HCT116 (cell line): ENCODE data around the gene TPO. TPM values are rescaled to one million over a fixed set of nuclear protein-coding genes. Genes with fewer than 3 reads are reported as not detected.

Source experiments
- ATAC-seq: fragments of 200-7000 bp; cut with Tn5 transposase; 2 replicates; pipeline ENCODE4 v1.9.1; 2020; ENCODE audit warnings: mild to moderate bottlenecking, moderate library complexity
- BruUV-seq: library from RNA; stranded (reverse); fragments of 400-500 nt; replicated peaks from 2 replicates; lab custom pipeline; 2021; lab: Mats Ljungman, UMichigan
- CTCF ChIA-PET: fragments of 300-600 bp; sonication (Branson Sonifier 250); formaldehyde crosslinking; loops from one replicate; lab custom pipeline; 2021; ENCODE audit warnings: antibody characterized with exemption; lab: Charles Lee
- POLR2A ChIA-PET: fragments of 300-600, 350-600 bp; sonication (Branson Sonifier 250); formaldehyde crosslinking; loops from one replicate; lab custom pipeline; 2021; ENCODE audit warnings: antibody characterized with exemption; lab: Charles Lee
- RAD21 ChIA-PET, 2 experiments: fragments of 300-600 bp; sonication (Branson Sonifier 250); formaldehyde crosslinking; loops; one replicate each; lab custom pipeline; 2023; ENCODE audit warnings: low total read pairs in 2 of 2; ENCODE audit not compliant: uncharacterized antibody in 2 of 2, unreplicated experiment in 2 of 2, low non-redundant PET in 1 of 2; lab: Charles Lee
- DNase-seq: peaks from one replicate; pipeline ENCODE4 v3.0.0-alpha.2; 2010; ENCODE audit warnings: low read depth, low spot score
- H2AFZ ChIP-seq: fragments of 200-600 bp; shearing (Covaris generic), sonication (generic); 2 replicates; pipeline ENCODE4 v1.6.1; 2017; ENCODE audit warnings: low read depth, mixed run types, mixed read lengths, antibody characterized with exemption, low read length; ENCODE audit not compliant: poor library complexity, severe bottlenecking
- H3K27ac ChIP-seq: 2 replicates; pipeline ENCODE4 v1.5.1; 2012; ENCODE audit warnings: low read depth, low read length
- H3K27me3 ChIP-seq: fragments of 200-600 bp; sonication (generic); 2 replicates; pipeline ENCODE4 v1.6.1; 2016; ENCODE audit warnings: mixed run types, low read length, mixed read lengths; ENCODE audit not compliant: insufficient read depth
- H3K36me3 ChIP-seq, 2 experiments: fragments of 200-500 bp in 1 of 2; fragments of 200-600 bp in 1 of 2; sonication (Bioruptor generic) in 1 of 2; sonication (generic) in 1 of 2; 2 replicates each; pipeline versions ENCODE4 v1.5.1 to v1.6.1; 2014 to 2016; ENCODE audit warnings: low read length in 2 of 2, inconsistent platforms in 1 of 2, mixed read lengths in 1 of 2, mixed run types in 1 of 2; ENCODE audit not compliant: insufficient read depth in 2 of 2, control insufficient read depth in 1 of 2
- H3K4me1 ChIP-seq, 2 experiments: fragments of 200-600 bp in 1 of 2; sonication (generic) in 1 of 2; 2 replicates each; pipeline versions ENCODE4 v1.5.1 to v1.6.1; 2012 to 2017; ENCODE audit warnings: low read length in 2 of 2, inconsistent platforms in 1 of 2, mild to moderate bottlenecking in 1 of 2, mixed read lengths in 1 of 2, mixed run types in 1 of 2, moderate library complexity in 1 of 2; ENCODE audit not compliant: insufficient read depth in 2 of 2, control insufficient read depth in 1 of 2
- H3K4me2 ChIP-seq: fragments of 200-600 bp; sonication (generic); 2 replicates; pipeline ENCODE4 v1.6.1; 2017; ENCODE audit warnings: mixed run types, low read length, mixed read lengths
- H3K4me3 ChIP-seq, 2 experiments: fragments of 200-600 bp in 1 of 2; sonication (generic) in 1 of 2; replicated peaks in 1 of 2; 2 replicates each; pipeline ENCODE4 v1.5.1; 2011 to 2016; ENCODE audit warnings: low read length in 2 of 2, control low read depth in 1 of 2, low read depth in 1 of 2, mild to moderate bottlenecking in 1 of 2, mixed read lengths in 1 of 2, mixed run types in 1 of 2
- H3K79me2 ChIP-seq: fragments of 200-600 bp; sonication (generic); 2 replicates; pipeline ENCODE4 v1.6.1; 2017; ENCODE audit warnings: mild to moderate bottlenecking, mixed run types, low read length, moderate library complexity, mixed read lengths; ENCODE audit not compliant: insufficient read depth
- H3K9ac ChIP-seq: fragments of 200-600 bp; sonication (generic); 2 replicates; pipeline ENCODE4 v1.6.1; 2016; ENCODE audit warnings: low read length, mixed read lengths
- H3K9me2 ChIP-seq: fragments of 200-600 bp; sonication (generic), shearing (Covaris generic); 2 replicates; pipeline ENCODE4 v1.6.1; 2017; ENCODE audit warnings: mixed run types, mild to moderate bottlenecking, moderate library complexity; ENCODE audit not compliant: insufficient read depth
- H3K9me3 ChIP-seq, 2 experiments: fragments of 200-500 bp in 1 of 2; fragments of 200-600 bp in 1 of 2; sonication (Bioruptor generic) in 1 of 2; sonication (generic) in 1 of 2; 2 replicates each; pipeline ENCODE4 v1.6.1; 2014 to 2017; ENCODE audit warnings: low read length in 2 of 2, mixed read lengths in 2 of 2, inconsistent platforms in 1 of 2, low read depth in 1 of 2, mild to moderate bottlenecking in 1 of 2, mixed run types in 1 of 2, moderate library complexity in 1 of 2; ENCODE audit not compliant: control insufficient read depth in 1 of 2, insufficient read depth in 1 of 2
- H4K20me1 ChIP-seq: fragments of 200-600 bp; sonication (generic), shearing (Covaris generic); 2 replicates; pipeline ENCODE4 v1.6.1; 2017; ENCODE audit warnings: mixed run types, mild to moderate bottlenecking, moderate library complexity; ENCODE audit not compliant: insufficient read depth
- EZH2 ChIP-seq: fragments of 200-600 bp; sonication (generic); IDR thresholded peaks from 2 replicates; pipeline ENCODE4 v1.6.1; 2017; ENCODE audit warnings: antibody characterized with exemption, mixed run types
- EZH2phosphoT487 ChIP-seq: fragments of 200-600 bp; IDR thresholded peaks from 2 replicates; pipeline ENCODE4 v1.6.1; 2018; ENCODE audit warnings: antibody characterized with exemption, borderline replicate concordance
- FOSL1 ChIP-seq: IDR thresholded peaks from 2 replicates; pipeline ENCODE4 v1.6.1; 2012; ENCODE audit warnings: low read depth
- POLR2A ChIP-seq: IDR thresholded peaks from 2 replicates; pipeline ENCODE4 v1.7.0; 2011; ENCODE audit warnings: borderline replicate concordance; ENCODE audit not compliant: insufficient read depth, insufficient read length; ENCODE audit errors: extremely low read depth
- POLR2AphosphoS5 ChIP-seq: IDR thresholded peaks from 2 replicates; pipeline ENCODE4 v1.6.1; 2011; ENCODE audit warnings: mild to moderate bottlenecking, low read depth, low read length, moderate library complexity
- REST ChIP-seq: IDR thresholded peaks from 2 replicates; pipeline ENCODE4 v1.6.1; 2012; ENCODE audit warnings: low read depth
- SP1 ChIP-seq: IDR thresholded peaks from 2 replicates; pipeline ENCODE4 v1.6.1; 2012; ENCODE audit warnings: low read depth
- TCF7L2 ChIP-seq: IDR thresholded peaks from 2 replicates; pipeline ENCODE4 v1.7.0; 2011; ENCODE audit warnings: borderline replicate concordance, inconsistent platforms; ENCODE audit not compliant: insufficient read depth, insufficient read length; ENCODE audit errors: extremely low read depth
- YY1 ChIP-seq: IDR thresholded peaks from 2 replicates; pipeline ENCODE4 v1.6.1; 2011; ENCODE audit warnings: low read length, low read depth, moderate library complexity, mild to moderate bottlenecking; ENCODE audit not compliant: insufficient replicate concordance; ENCODE audit errors: extremely low read depth
- ZBTB33 ChIP-seq: IDR thresholded peaks from 2 replicates; pipeline ENCODE4 v1.6.1; 2011; ENCODE audit warnings: mild to moderate bottlenecking, low read length, moderate library complexity; ENCODE audit not compliant: insufficient replicate concordance; ENCODE audit errors: extremely low read depth
- ZFX ChIP-seq: fragments of 450-650 bp; IDR thresholded peaks from 2 replicates; pipeline ENCODE4 v1.6.1; 2017
- ZNF274 ChIP-seq: fragments of 200-500 bp; sonication (Bioruptor generic); IDR thresholded peaks from 2 replicates; pipeline ENCODE4 v1.6.1; 2014; ENCODE audit warnings: mild to moderate bottlenecking, low read depth, low read length, inconsistent platforms
- intact Hi-C: fragments of 100-400 bp; cut with micrococcal nuclease; formaldehyde crosslinking; loops from 2 replicates; pipeline ENCODE4 v1.10.0; 2022
- total RNA-seq: library from RNA; stranded (reverse); gene quantifications from one replicate; pipeline ENCODE4 v1.2.1, GENCODE V29; 2021; ENCODE audit not compliant: unreplicated experiment
- TF ChIP-seq, protein P1 (sequence below), 3 experiments: fragments of 200-600 bp in 1 of 3; sonication (generic) in 1 of 3; IDR thresholded peaks in 2 of 3; conservative IDR thresholded peaks in 1 of 3; 2 replicates each; pipeline ENCODE4 v1.5.1; 2012 to 2017; ENCODE audit warnings: low read depth in 2 of 3, low read length in 2 of 3, antibody characterized with exemption in 1 of 3, borderline replicate concordance in 1 of 3, control low read depth in 1 of 3, mild to moderate bottlenecking in 1 of 3, mixed read lengths in 1 of 3, mixed run types in 1 of 3, moderate library complexity in 1 of 3; ENCODE audit not compliant: insufficient read depth in 1 of 3
- TF ChIP-seq, protein P2 (sequence below): IDR thresholded peaks from 2 replicates; pipeline ENCODE4 v1.6.1; 2012

TPO gene
- total RNA-seq, 1 experiment from 2014 or later = not detected

DNA sequence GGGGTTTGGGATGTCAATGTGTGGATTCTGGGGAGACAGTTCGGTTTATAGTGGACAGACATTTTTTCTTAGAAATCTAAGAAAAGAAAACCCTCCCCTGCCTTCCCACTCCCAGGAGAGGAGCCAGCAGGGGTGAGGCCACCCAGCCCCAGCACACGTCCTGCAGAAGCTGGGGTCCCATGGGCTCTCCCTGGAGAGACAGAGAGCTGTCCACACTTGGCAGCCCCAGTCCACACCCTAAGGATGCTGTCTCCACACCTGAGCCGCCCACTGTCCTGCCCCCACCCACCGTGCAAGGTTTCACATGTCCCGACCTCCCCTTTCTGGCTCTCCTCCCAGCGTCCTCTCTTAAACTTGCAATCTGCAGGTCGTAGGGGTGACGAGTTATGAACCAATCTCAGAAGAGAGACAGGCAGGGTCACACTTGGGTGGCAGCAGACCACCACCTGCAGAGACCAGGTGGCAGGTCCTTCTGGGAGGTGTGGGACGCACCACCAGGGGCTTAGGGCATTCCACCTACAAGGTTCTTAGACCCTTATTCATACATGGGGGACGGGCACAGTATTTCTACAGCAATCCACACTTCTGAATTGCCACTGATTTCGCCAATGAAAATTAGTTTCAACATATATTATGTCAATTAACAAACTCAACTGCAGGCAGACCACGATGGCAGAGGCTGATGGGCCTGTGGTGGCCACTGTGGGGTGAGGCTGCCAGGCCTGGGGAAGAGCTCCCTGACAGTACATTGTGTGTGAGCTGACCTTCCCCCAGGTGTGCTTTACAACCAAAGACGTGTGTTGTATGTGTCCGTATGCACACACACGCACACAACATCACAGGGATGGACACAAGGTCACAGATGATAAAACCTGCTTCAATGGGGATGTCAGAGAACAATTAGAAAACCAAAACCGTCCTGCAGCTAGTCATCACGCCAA, 158.5 kb downstream of the TPO start (continued):
- TF ChIP-seq EZH2phosphoT487 = no peak
- TF ChIP-seq POLR2AphosphoS5 = no peak
- TF ChIP-seq, protein P1, sequence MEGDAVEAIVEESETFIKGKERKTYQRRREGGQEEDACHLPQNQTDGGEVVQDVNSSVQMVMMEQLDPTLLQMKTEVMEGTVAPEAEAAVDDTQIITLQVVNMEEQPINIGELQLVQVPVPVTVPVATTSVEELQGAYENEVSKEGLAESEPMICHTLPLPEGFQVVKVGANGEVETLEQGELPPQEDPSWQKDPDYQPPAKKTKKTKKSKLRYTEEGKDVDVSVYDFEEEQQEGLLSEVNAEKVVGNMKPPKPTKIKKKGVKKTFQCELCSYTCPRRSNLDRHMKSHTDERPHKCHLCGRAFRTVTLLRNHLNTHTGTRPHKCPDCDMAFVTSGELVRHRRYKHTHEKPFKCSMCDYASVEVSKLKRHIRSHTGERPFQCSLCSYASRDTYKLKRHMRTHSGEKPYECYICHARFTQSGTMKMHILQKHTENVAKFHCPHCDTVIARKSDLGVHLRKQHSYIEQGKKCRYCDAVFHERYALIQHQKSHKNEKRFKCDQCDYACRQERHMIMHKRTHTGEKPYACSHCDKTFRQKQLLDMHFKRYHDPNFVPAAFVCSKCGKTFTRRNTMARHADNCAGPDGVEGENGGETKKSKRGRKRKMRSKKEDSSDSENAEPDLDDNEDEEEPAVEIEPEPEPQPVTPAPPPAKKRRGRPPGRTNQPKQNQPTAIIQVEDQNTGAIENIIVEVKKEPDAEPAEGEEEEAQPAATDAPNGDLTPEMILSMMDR (IDR thresholded peaks at IDR 0.05 in 2 of 3, conservative IDR thresholded peaks at IDR 0.05 in 1 of 3; ENCODE audit: borderline replicate concordance in 1 of 3, insufficient read depth in 1 of 3, low read depth in 2 of 3, low read length in 2 of 3) = no peak
- TF ChIP-seq ZNF274 = no peak
- TF ChIP-seq YY1 = no peak

GRCh38 chr2:1572638-1573037, 159.4 kb downstream of the TPO start:
- H2AFZ ChIP-seq = no peak overlapping the region
- TF ChIP-seq ZBTB33 (no peak), POLR2AphosphoS5 (no peak), SP1 (no peak), TCF7L2 (no peak), ZNF274 (no peak), EZH2 (no peak), POLR2A (no peak), ZFX (no peak), FOSL1 (no peak), REST (no peak)
- TF ChIP-seq, protein P2, sequence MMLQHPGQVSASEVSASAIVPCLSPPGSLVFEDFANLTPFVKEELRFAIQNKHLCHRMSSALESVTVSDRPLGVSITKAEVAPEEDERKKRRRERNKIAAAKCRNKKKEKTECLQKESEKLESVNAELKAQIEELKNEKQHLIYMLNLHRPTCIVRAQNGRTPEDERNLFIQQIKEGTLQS = no peak
- ATAC-seq (no peak), DNase-seq (no peak)
- H3K4me1 ChIP-seq = no peaks in the 10 kb centered on the region
- no peaks in the 10 kb centered on the region for H3K9me2 ChIP-seq
- intact Hi-C loops = no loop called here
- no peaks in the 10 kb centered on the region for H3K9me3 ChIP-seq
- ChIA-PET CTCF (no interaction called here), RAD21 (no interaction called here), POLR2A (no interaction called here)
- no peak overlapping the region for H3K9ac ChIP-seq
- H3K36me3 ChIP-seq = no peaks in the 10 kb centered on the region
- no peaks in the 10 kb centered on the region; the same call in 1 of the 2 replicates for H4K20me1 ChIP-seq
- no peak overlapping the region for H3K4me3 ChIP-seq
- H3K4me2 ChIP-seq = no peak overlapping the region
- H3K27ac ChIP-seq = no peak overlapping the region
- H3K27me3 ChIP-seq = peaks cover 57% of the 10 kb centered on the region
- H3K79me2 ChIP-seq = no peaks in the 10 kb centered on the region
- BruUV-seq = no TSS peak
